ENCODE measurements around the gene CTNNBIP1. TPM values are rescaled to one million over a fixed set of nuclear protein-coding genes. Genes with fewer than 3 reads are reported as not detected.

The CTNNBIP1 gene
- polyA plus RNA-seq, 1 of the 3 experiments (the other 2 are of a cell fraction), result 57.6 TPM

DNA sequence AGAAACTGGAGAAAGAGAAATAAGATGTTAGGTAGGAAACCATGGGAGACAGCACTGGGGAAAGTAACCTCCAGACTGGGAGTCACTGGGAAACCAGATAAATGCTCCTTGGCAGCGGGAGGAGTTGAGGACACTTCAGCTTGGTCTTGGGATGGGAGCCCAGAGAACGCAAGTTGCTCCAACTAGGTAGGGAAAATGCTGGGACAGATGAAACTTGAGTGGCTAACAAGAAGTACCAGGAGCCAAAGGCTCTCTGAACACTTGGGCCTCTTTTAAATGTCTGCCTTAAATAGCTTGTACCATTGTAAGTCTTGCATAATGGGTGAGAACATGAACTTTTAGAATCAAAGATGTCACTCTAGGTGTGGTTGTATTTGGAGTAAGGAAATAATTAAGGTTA is 36.2 kb upstream of the CTNNBIP1 start (continued):
- TF ChIP-seq, protein P1, sequence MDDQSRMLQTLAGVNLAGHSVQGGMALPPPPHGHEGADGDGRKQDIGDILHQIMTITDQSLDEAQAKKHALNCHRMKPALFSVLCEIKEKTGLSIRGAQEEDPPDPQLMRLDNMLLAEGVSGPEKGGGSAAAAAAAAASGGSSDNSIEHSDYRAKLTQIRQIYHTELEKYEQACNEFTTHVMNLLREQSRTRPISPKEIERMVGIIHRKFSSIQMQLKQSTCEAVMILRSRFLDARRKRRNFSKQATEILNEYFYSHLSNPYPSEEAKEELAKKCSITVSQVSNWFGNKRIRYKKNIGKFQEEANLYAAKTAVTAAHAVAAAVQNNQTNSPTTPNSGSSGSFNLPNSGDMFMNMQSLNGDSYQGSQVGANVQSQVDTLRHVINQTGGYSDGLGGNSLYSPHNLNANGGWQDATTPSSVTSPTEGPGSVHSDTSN (IDR thresholded peaks at IDR 0.05), result no peak
- TF ChIP-seq GABPA (IDR thresholded peaks at IDR 0.05; ENCODE audit: low read depth), result no peak
- no peak for TF ChIP-seq MEF2A (IDR thresholded peaks at IDR 0.05; ENCODE audit: borderline replicate concordance, low read depth)
- TF ChIP-seq RAD21 (IDR thresholded peaks at IDR 0.05; ENCODE audit: low read length), result no peak
- TF ChIP-seq NRF1 (IDR thresholded peaks at IDR 0.05; ENCODE audit: low read depth, low read length), result no peak
- no peak for TF ChIP-seq FOXM1 (IDR thresholded peaks at IDR 0.05; ENCODE audit: low read depth)
- TF ChIP-seq, protein P2, sequence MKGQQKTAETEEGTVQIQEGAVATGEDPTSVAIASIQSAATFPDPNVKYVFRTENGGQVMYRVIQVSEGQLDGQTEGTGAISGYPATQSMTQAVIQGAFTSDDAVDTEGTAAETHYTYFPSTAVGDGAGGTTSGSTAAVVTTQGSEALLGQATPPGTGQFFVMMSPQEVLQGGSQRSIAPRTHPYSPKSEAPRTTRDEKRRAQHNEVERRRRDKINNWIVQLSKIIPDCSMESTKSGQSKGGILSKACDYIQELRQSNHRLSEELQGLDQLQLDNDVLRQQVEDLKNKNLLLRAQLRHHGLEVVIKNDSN (IDR thresholded peaks at IDR 0.05; ENCODE audit: borderline replicate concordance, low read depth), result no peak
- TF ChIP-seq TCF12 (IDR thresholded peaks at IDR 0.05), result no peak

DNA sequence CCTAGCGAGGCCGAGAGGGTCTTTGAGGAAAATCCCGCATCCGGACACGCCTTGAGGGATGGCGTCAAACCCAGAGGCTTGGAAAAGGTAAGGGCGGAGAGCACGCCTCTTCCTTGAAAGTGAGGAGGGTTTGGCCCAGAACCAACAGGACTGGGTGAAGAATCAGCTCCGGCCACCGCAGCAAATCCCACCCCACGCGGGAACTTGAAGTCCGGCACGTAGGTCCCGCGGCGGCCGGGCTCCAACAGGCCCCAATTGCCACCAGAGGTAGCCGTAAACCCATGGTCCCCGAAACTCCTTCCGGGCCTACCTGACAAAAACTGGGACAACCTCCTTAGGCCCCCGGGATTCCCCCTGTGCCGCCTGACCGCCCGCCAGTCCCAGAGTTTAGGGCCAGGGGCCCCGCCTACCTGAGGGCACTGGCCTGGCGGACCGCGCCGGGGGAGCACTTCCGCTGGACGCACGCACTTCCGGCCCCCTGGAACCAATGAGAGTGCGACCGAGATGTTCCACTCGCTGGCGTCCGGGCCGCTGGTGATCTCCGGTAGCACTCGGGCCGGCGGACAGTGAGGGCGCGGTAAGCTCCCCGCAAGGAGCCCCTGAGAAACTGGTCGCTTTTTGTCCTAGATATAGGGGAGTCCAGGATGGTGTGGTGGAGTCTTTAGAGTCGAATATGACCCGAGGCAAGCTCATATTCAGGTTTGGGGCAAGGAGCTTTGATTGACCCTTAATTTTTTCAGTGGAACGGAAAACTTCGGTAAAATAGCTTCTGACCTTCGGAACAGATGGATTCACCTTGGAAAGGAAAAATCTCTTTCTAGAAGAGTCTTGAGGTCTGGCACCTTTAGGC is 33.1 kb upstream of the CTNNBIP1 start, which contains the start of the genes LZIC and NMNAT1:
Gene LZIC (minus strand): TSS at position 453 of the 850 bp plus-strand sequence. CDS start 6,772 bp downstream, outside the sequence.
Gene NMNAT1 (plus strand): TSS at position 537 of the 850 bp plus-strand sequence. CDS start 28,599 bp downstream, outside the sequence.
- DNase-seq, result peak; percentile 95
- CTCF ChIA-PET, result interaction anchor here (0.6 to 4.3 kb wide), 16 partner anchors 50 to 285 kb away, joined by 3 to 56 read pairs (median 3); partner anchors contain the start of gene KIF1B
- Histone ChIP-seq H3K36me3 (replicated peaks in 1 of 2; ENCODE audit: control insufficient read depth in 1 of 2, insufficient read depth in 2 of 2, low read length in 1 of 2) (peaks cover 2 to 25% of the 10 kb centered on the region in 2 experiments), H2AFZ (ENCODE audit: low read depth) (peak within 1 kb of the TSS; percentile 96), H3K9me3 (no peaks in the 10 kb centered on the region), H3K4me1 (ENCODE audit: control insufficient read depth in 1 of 2, insufficient read depth in 2 of 2, low read depth in 1 of 2, low read length in 1 of 2) (peaks cover 3 to 4% of the 10 kb centered on the region in 2 experiments; a peak in 1 of 4 replicates), H3F3A (replicated peaks; ENCODE audit: insufficient read depth) (peaks cover 11% of the 10 kb centered on the region), H3K79me2 (ENCODE audit: insufficient read depth) (peaks cover 26% of the 10 kb centered on the region), H4K20me1 (ENCODE audit: insufficient read depth) (no peaks in the 10 kb centered on the region), H3K4me2 (peak within 1 kb of the TSS; percentile 79), H3K9me2 (no peaks in the 10 kb centered on the region), H3K4me3 (ENCODE audit: low read depth in 2 of 2, low read length in 1 of 2) (peak within 1 kb of the TSS; percentile 72 to 88), H3K9ac (peak within 1 kb of the TSS; percentile 90), H3K27me3 (ENCODE audit: insufficient read depth) (no peaks in the 10 kb centered on the region), H3K27ac (ENCODE audit: low read depth in 2 of 2, low read length in 1 of 2) (peak within 1 kb of the TSS; percentile 78 to 81)
- WGBS (ENCODE audit: low lambda C conversion rate), result 2% methylated on average over 33 of the region's 53 CpGs
- POLR2A ChIA-PET, result interaction anchor here (0.6 to 1.5 kb wide), 7 partner anchors 18 to 324 kb away, joined by 3 to 6 read pairs (median 4); partner anchors contain the start of gene UBE4B
- TF ChIP-seq, protein P3, sequence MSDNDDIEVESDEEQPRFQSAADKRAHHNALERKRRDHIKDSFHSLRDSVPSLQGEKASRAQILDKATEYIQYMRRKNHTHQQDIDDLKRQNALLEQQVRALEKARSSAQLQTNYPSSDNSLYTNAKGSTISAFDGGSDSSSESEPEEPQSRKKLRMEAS (IDR thresholded peaks at IDR 0.05; ENCODE audit: low read depth), result peak; percentile 88
- TF ChIP-seq NRF1 (IDR thresholded peaks at IDR 0.05; ENCODE audit: low read depth, low read length) (no peak), FOXJ3 (CRISPR knock-in tag; IDR thresholded peaks at IDR 0.05) (no peak), MXI1 (IDR thresholded peaks at IDR 0.05; ENCODE audit: low read depth, low read length) (peak; percentile 88), EZH2phosphoT487 (IDR thresholded peaks at IDR 0.05; ENCODE audit: borderline replicate concordance, low read depth) (no peak), RFX5 (IDR thresholded peaks at IDR 0.05; ENCODE audit: low read length) (no peak), NFIC (IDR thresholded peaks at IDR 0.05; ENCODE audit: borderline replicate concordance) (peak; percentile 11), SIN3A (IDR thresholded peaks at IDR 0.05; ENCODE audit: borderline replicate concordance, low read depth, low read length) (peak; percentile 81), ELF1 (IDR thresholded peaks at IDR 0.05) (peak; percentile 67), RAD21 (IDR thresholded peaks at IDR 0.05; ENCODE audit: low read length) (no peak), TAF1 (IDR thresholded peaks at IDR 0.05; ENCODE audit: borderline replicate concordance, low read depth, low read length) (peak; percentile 92), POLR2AphosphoS5 (IDR thresholded peaks at IDR 0.05; ENCODE audit: low read depth, low read length) (peak; percentile 95), RXRA (IDR thresholded peaks at IDR 0.05; ENCODE audit: borderline replicate concordance, low read depth) (no peak), JUND (IDR thresholded peaks at IDR 0.05) (0 out of 2 replicates have a peak, but pooled peaks have one; percentile 15), YY1 (IDR thresholded peaks at IDR 0.05; ENCODE audit: low read depth) (peak; percentile 70; the same call in 1 of the 2 replicates), FOXM1 (IDR thresholded peaks at IDR 0.05; ENCODE audit: low read depth) (no peak)
- TF ChIP-seq, protein P4, sequence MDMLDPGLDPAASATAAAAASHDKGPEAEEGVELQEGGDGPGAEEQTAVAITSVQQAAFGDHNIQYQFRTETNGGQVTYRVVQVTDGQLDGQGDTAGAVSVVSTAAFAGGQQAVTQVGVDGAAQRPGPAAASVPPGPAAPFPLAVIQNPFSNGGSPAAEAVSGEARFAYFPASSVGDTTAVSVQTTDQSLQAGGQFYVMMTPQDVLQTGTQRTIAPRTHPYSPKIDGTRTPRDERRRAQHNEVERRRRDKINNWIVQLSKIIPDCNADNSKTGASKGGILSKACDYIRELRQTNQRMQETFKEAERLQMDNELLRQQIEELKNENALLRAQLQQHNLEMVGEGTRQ (IDR thresholded peaks at IDR 0.05; ENCODE audit: borderline replicate concordance, low read depth, low read length), result no peak
- TF ChIP-seq, protein P1 (IDR thresholded peaks at IDR 0.05), result 0 out of 2 replicates have a peak, but pooled peaks have one; percentile 23
- TF ChIP-seq, protein P5, sequence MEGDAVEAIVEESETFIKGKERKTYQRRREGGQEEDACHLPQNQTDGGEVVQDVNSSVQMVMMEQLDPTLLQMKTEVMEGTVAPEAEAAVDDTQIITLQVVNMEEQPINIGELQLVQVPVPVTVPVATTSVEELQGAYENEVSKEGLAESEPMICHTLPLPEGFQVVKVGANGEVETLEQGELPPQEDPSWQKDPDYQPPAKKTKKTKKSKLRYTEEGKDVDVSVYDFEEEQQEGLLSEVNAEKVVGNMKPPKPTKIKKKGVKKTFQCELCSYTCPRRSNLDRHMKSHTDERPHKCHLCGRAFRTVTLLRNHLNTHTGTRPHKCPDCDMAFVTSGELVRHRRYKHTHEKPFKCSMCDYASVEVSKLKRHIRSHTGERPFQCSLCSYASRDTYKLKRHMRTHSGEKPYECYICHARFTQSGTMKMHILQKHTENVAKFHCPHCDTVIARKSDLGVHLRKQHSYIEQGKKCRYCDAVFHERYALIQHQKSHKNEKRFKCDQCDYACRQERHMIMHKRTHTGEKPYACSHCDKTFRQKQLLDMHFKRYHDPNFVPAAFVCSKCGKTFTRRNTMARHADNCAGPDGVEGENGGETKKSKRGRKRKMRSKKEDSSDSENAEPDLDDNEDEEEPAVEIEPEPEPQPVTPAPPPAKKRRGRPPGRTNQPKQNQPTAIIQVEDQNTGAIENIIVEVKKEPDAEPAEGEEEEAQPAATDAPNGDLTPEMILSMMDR (IDR thresholded peaks at IDR 0.05), result no peak

Data from SK-N-SH (cell line).